ENCODE measurements around the gene OR5AP2. TPM values are rescaled to one million over a fixed set of nuclear protein-coding genes. Genes with fewer than 3 reads are reported as not detected.

The OR5AP2 gene
- total RNA-seq, 2 donors from 2014 or later: not detected

- no peak overlapping the region for H3K27ac ChIP-seq (ENCODE audit: low read depth, low read length)
- Mint-ChIP-seq H3K36me3 (ENCODE audit: low read depth) (no peaks in the 10 kb centered on the region), H3K4me1 (no peaks in the 10 kb centered on the region), H3K9me3 (no peaks in the 10 kb centered on the region), H3K4me3 (no peak overlapping the region), H3K27ac (no peak overlapping the region), H3K27me3 (ENCODE audit: insufficient read depth) (no peaks in the 10 kb centered on the region)
- H3K9me3 ChIP-seq (ENCODE audit: control insufficient read depth, low read length): no peaks in the 10 kb centered on the region
- no peak for TF ChIP-seq CTCF (conservative IDR thresholded peaks at IDR 0.05)
- no peak for DNase-seq
- WGBS, 2 experiments (ENCODE audit: insufficient coverage in 1 of 2, insufficient read length in 1 of 2): 84% methylated on average over 2 of the region's 2 CpGs; no CpG with 5 or more reads in 1 of the 2 experiments
- H3K27me3 ChIP-seq (ENCODE audit: control insufficient read depth, insufficient read depth, low read length, poor library complexity, severe bottlenecking): no peaks in the 10 kb centered on the region
- no peak overlapping the region for H3K9ac ChIP-seq (ENCODE audit: extremely low read depth, low read length, poor library complexity, severe bottlenecking)
- H3K36me3 ChIP-seq (ENCODE audit: control insufficient read depth, insufficient read depth, low read length): no peaks in the 10 kb centered on the region
- no peak overlapping the region for H3K4me3 ChIP-seq (ENCODE audit: low read length)
- no peaks in the 10 kb centered on the region for H3K4me1 ChIP-seq (ENCODE audit: control insufficient read depth, insufficient read depth, low read length)
Measured at GRCh38 chr11:56670984-56671383, 28.7 kb upstream of the OR5AP2 start.

GRCh38 chr11:56663386-56663785 lies 21.1 kb upstream of the OR5AP2 start, which contains the start of gene OR5AR1:
TSS of gene OR5AR1 (plus strand) at chr11:56663686. CDS start at chr11:56663686, 0 bp downstream.
- TF ChIP-seq CTCF (conservative IDR thresholded peaks at IDR 0.05): no peak
- H3K36me3 Mint-ChIP-seq (ENCODE audit: low read depth): no peaks in the 10 kb centered on the region
- no peak within 1 kb of the TSS for H3K27ac Mint-ChIP-seq
- 95% methylated on average over 2 of the region's 2 CpGs; no CpG with 5 or more reads in 1 of the 2 experiments for WGBS, 2 experiments (ENCODE audit: insufficient coverage in 1 of 2, insufficient read length in 1 of 2)
- H3K27me3 Mint-ChIP-seq (ENCODE audit: insufficient read depth): no peaks in the 10 kb centered on the region
- Histone ChIP-seq H3K9me3 (ENCODE audit: control insufficient read depth, low read length) (no peaks in the 10 kb centered on the region), H3K9ac (ENCODE audit: extremely low read depth, low read length, poor library complexity, severe bottlenecking) (no peak within 1 kb of the TSS), H3K27me3 (ENCODE audit: control insufficient read depth, insufficient read depth, low read length, poor library complexity, severe bottlenecking) (no peaks in the 10 kb centered on the region), H3K27ac (ENCODE audit: low read depth, low read length) (no peak within 1 kb of the TSS), H3K4me3 (ENCODE audit: low read length) (no peak within 1 kb of the TSS), H3K36me3 (ENCODE audit: control insufficient read depth, insufficient read depth, low read length) (no peaks in the 10 kb centered on the region), H3K4me1 (ENCODE audit: control insufficient read depth, insufficient read depth, low read length) (no peaks in the 10 kb centered on the region)
- H3K4me1 Mint-ChIP-seq: peaks cover 9% of the 10 kb centered on the region
- no peak within 1 kb of the TSS for H3K4me3 Mint-ChIP-seq
- no peaks in the 10 kb centered on the region for H3K9me3 Mint-ChIP-seq
- DNase-seq: no peak

- peak overlapping the region; percentile 9 for H3K27ac Mint-ChIP-seq
- no peak overlapping the region for H3K4me3 ChIP-seq (ENCODE audit: low read length)
- TF ChIP-seq CTCF (conservative IDR thresholded peaks at IDR 0.05): no peak
Measured at GRCh38 chr11:56659755-56660154, 17.5 kb upstream of the OR5AP2 start.

More at GRCh38 chr11:56659755-56660154, 17.5 kb upstream of the OR5AP2 start:
- Mint-ChIP-seq H3K4me3 (no peak overlapping the region), H3K4me1 (peaks cover 11% of the 10 kb centered on the region), H3K27me3 (ENCODE audit: insufficient read depth) (peaks cover 2% of the 10 kb centered on the region), H3K36me3 (ENCODE audit: low read depth) (peaks cover 2% of the 10 kb centered on the region), H3K9me3 (peaks cover 14% of the 10 kb centered on the region)
- H3K9me3 ChIP-seq (ENCODE audit: control insufficient read depth, low read length): no peaks in the 10 kb centered on the region
- peak; percentile 61 for DNase-seq
- H3K4me1 ChIP-seq (ENCODE audit: control insufficient read depth, insufficient read depth, low read length): no peaks in the 10 kb centered on the region
- WGBS, 2 experiments (ENCODE audit: insufficient coverage in 1 of 2, insufficient read length in 1 of 2): 7 to 17% methylated on average over 1 to 3 of the region's 3 CpGs
- no peak overlapping the region for H3K9ac ChIP-seq (ENCODE audit: extremely low read depth, low read length, poor library complexity, severe bottlenecking)
- H3K36me3 ChIP-seq (ENCODE audit: control insufficient read depth, insufficient read depth, low read length): no peaks in the 10 kb centered on the region
- no peak overlapping the region for H3K27ac ChIP-seq (ENCODE audit: low read depth, low read length)
- no peaks in the 10 kb centered on the region for H3K27me3 ChIP-seq (ENCODE audit: control insufficient read depth, insufficient read depth, low read length, poor library complexity, severe bottlenecking)

Data from endodermal cell (in vitro differentiated cells).